Mucosa of rectum (tissue), 2 donors: Measurements from ENCODE around the gene PSMA5.
"Not testable (repeated sequence)": the region's sequence is repeated elsewhere in the genome, so short reads cannot be mapped to it uniquely, and the experiment has no call there.

Source experiments
- H3K27ac ChIP-seq, 2 donors: one replicate each; pipeline ENCODE4 v1.7.0; 2013; ENCODE audit warnings: inconsistent platforms in 2 of 2, low read depth in 2 of 2, low read length in 2 of 2
- H3K27me3 ChIP-seq, 2 donors: one replicate each; pipeline ENCODE4 v1.7.0; 2013; ENCODE audit warnings: low read length in 2 of 2; ENCODE audit not compliant: control insufficient read depth in 2 of 2, insufficient read depth in 2 of 2
- H3K36me3 ChIP-seq, 2 donors: one replicate each; pipeline ENCODE4 v1.7.0; 2013; ENCODE audit warnings: low read length in 2 of 2; ENCODE audit not compliant: control insufficient read depth in 2 of 2, insufficient read depth in 2 of 2
- H3K4me1 ChIP-seq, 2 donors: one replicate each; pipeline ENCODE4 v1.7.0; 2013; ENCODE audit warnings: low read length in 2 of 2, mild to moderate bottlenecking in 1 of 2; ENCODE audit not compliant: control insufficient read depth in 2 of 2, insufficient read depth in 2 of 2
- H3K4me3 ChIP-seq, 2 donors: one replicate each; pipeline ENCODE4 v1.7.0; 2013; ENCODE audit warnings: low read length in 2 of 2
- H3K9ac ChIP-seq, 2 donors: one replicate each; pipeline ENCODE4 v1.7.0; 2013; ENCODE audit warnings: low read length in 2 of 2, low read depth in 1 of 2, mild to moderate bottlenecking in 1 of 2
- H3K9me3 ChIP-seq, 2 donors: one replicate each; pipeline ENCODE4 v1.7.0; 2013; ENCODE audit warnings: low read length in 2 of 2; ENCODE audit not compliant: control insufficient read depth in 2 of 2
- donor health status: healthy.
- donor health status: Normal muscosa, but diverticular disease.

PSMA5 gene

DNA sequence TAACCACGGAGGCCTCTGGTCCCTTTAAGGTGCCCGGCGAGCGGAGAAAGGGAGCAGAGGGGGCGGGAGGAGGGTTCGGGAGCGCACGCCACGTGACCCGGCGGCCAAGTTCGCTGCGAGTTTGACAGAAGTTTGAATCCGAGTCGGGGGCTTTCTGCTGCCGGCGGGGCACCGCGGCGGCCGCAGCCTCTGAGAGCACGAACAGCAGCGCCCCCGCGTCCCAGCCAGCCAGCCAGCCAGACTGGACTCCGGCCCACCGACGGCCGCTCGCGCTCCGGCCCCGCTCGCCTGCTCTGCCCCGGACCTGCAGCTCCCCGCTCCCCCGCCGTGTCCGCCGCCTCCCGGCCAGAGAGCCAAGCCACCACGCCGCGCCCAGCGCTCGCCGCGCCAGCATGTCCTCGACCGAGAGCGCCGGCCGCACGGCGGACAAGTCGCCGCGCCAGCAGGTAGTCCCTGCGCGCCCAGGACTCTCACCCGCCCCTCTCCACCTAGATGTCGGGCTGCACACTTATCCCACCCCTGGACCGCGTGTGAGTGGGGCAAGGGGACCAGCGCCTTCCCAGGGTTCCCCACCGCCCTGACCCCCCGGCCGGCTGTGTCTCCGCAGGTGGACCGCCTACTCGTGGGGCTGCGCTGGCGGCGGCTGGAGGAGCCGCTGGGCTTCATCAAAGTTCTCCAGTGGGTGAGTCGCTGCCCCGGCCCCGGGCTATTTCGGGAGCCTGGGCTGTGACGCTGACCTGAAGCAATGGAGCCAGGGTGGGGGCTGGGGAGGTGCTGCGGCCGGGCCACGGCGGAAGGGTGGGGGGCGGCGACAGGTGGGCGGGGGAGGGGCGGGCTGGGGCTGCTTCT is 40.4 kb upstream of the PSMA5 start, which contains the start of gene SYPL2:
Gene SYPL2 (plus strand): TSS at position 95 of the 849 bp plus-strand sequence. CDS start 298 bp downstream, at position 393.
- Histone ChIP-seq H3K36me3 (no peaks in the 10 kb centered on the region), H3K9ac (peak within 1 kb of the TSS in 1 of 2 donors; percentile 20), H3K27ac (no peak within 1 kb of the TSS), H3K4me1 (peaks cover 2 to 5% of the 10 kb centered on the region in 2 donors), H3K4me3 (peak within 1 kb of the TSS; percentile 49 to 57), H3K27me3 (peaks cover 37 to 50% of the 10 kb centered on the region in 2 donors), H3K9me3 (no peaks in the 10 kb centered on the region)

DNA sequence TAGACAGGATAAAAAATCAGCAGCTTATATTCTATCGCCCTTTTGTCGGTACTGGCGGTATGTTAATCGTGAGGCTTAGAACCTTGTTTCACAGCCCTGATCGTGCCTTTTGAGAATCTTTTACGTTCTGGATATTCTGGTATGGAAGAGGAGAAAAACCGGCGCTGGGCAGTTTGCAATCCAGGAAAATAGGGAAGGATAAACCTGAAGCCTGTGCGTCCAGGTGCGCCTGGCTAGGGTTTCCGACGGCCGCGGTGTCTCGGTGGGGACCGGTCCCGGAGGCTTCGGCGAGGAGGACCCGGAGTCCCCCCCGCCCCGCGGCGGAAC is 39.8 kb upstream of the PSMA5 start:
- Histone ChIP-seq H3K9me3 (no peaks in the 10 kb centered on the region), H3K27me3 (peaks cover 37 to 50% of the 10 kb centered on the region in 2 donors), H3K27ac (no peak overlapping the region), H3K4me3 (peak overlapping the region; percentile 49 to 57), H3K9ac (peak overlapping the region in 1 of 2 donors; percentile 20), H3K4me1 (peaks cover 2 to 5% of the 10 kb centered on the region in 2 donors), H3K36me3 (no peaks in the 10 kb centered on the region)

DNA sequence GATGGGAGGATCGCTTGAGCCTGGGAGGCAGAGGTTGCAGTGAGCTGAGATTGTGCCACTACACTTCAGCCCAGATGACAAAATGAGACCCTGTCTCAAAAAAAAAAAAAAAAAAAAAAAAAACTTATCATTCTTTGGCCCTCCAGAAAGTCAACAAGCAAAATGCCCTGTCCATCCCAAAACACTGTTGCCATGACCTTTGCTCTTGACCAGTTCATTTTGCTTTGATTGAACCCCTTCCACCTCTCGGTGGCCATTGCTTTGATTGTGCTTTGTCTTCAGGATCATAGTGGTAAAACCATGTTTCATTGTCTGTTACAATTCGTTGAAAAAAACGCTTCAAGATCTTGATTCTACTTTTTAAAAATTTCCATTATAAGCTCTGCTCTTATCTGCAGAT is 31.6 kb upstream of the PSMA5 start:
- H3K27me3 ChIP-seq: peaks cover 0 to 2% of the 10 kb centered on the region in 2 donors

DNA sequence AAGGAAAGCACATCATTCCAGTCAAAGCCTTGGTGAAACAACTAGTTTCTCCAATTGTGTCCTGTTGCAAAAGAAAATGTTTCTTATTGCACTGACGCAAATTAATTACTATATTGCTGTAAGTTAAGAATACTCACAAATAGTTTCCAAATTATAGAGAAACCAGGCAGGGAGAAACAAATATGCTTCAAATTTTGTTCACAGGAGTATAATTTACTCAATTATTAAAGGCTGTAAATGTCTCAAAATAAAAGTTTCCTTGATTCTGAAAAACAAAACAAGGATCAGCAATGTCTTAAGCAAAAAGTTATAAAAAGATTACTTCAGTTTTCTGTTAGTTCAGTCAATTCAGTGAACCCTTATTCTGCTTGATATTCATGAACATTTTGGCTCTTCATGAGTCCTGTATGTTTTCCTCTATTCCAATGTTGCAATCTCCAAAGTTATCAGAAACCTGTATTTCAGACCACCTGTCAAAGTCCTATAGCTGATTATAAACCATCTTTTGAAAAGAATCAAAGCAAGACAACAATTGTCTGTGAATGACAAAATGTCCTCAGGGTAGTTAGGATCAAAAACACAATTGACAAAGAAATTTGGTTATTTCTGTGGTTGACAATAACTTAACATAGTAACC is 28.4 kb upstream of the PSMA5 start:
- H3K27ac ChIP-seq: no peak overlapping the region
- peaks cover 0 to 4% of the 10 kb centered on the region in 2 donors for H3K9me3 ChIP-seq
- H3K9ac ChIP-seq: no peak overlapping the region
- no peaks in the 10 kb centered on the region for H3K4me1 ChIP-seq
- H3K27me3 ChIP-seq: no peaks in the 10 kb centered on the region
- H3K4me3 ChIP-seq: no peak overlapping the region
- no peaks in the 10 kb centered on the region for H3K36me3 ChIP-seq

More for the DNA sequence above, 31.6 kb upstream of the PSMA5 start:
- H3K9me3 ChIP-seq: peaks cover 0 to 4% of the 10 kb centered on the region in 2 donors
- no peak overlapping the region for H3K9ac ChIP-seq
- no peaks in the 10 kb centered on the region for H3K4me1 ChIP-seq
- no peaks in the 10 kb centered on the region for H3K36me3 ChIP-seq
- H3K27ac ChIP-seq: no peak overlapping the region
- no peak overlapping the region for H3K4me3 ChIP-seq

DNA sequence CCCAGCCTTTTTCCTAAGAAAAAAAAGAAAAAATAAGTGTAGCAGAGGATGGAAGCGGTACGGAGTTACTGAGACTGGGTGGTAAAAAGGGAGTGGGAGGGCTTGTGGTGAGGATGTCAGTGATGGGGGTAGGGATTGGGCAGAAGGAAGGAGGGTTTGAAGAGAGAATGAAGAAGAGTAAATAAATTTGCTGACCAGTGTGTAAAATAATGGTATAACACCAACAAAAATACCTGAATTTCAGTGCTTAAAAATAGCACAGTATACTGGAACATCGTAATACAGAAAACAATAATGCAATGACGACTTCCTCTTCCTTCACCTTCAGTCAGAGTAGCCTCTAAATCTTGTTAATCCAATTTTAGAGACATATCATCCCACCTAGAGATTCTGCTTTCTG is 21.3 kb upstream of the PSMA5 start:
- no peak overlapping the region for H3K4me3 ChIP-seq
- no peaks in the 10 kb centered on the region for H3K4me1 ChIP-seq
- H3K27me3 ChIP-seq: peaks cover 0 to 10% of the 10 kb centered on the region in 2 donors
- H3K36me3 ChIP-seq: no peaks in the 10 kb centered on the region
- no peak overlapping the region for H3K27ac ChIP-seq
- H3K9me3 ChIP-seq: no peaks in the 10 kb centered on the region
- H3K9ac ChIP-seq: no peak overlapping the region

DNA sequence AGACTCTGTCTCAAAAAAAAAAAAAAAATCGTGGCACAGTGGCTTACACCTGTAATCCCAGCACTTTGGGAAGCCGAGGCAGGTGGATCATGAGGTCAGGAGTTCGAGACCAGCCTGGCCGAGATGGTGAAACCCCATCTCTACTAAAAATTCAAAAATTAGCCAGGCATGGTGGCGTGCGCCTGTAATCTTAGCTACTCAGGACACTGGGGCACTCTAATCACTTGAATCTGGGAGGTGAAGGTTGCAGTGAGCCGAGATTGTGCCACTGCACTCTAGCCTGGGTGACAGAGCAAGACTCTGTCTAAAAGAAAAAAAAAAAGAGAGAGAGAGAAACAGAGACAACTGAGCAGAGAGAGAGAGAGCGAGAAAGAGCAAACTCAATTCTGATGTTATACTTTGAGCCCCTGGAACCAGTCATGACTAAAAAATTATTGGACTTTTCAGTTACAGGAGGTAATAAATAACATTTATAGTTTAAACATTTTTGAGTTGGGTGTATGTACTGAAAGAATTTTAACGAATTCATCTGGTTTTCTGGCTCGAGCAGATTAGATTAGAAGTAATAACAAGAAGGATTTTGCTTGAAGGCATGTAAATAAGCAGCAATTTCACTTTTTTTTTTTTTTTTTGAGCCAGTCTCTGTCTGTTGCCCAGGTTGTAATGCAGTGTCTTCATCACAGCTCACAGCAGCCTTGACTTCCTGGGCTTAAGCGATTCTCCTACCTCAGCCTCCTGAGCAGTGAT is 19.9 kb upstream of the PSMA5 start:
- not testable (repeated sequence) for H3K27ac ChIP-seq, H3K9ac ChIP-seq, H3K4me1 ChIP-seq, H3K4me3 ChIP-seq, H3K9me3 ChIP-seq, H3K36me3 ChIP-seq
- peaks cover 0 to 17% of the 10 kb centered on the region in 2 donors for H3K27me3 ChIP-seq

DNA sequence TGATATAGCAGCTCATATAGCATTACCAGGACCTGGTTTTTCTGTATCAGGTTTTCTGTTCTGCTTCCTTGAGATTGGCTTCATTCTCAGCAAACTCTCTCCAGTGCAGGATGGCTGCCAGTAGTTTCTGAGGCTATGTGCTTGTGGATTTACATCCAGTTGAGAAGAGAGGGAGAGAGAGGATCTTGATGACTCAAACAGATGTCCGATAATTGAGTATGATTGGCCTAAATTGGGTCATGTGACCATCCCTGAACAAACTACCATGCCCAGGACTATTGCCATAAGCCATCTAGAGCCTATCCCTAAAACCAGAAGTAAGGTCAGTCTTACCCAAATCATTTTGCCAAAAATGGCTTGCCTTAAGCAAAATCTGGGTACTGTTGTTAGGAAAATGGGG is 18.1 kb upstream of the PSMA5 start:
- no peak overlapping the region for H3K9ac ChIP-seq
- peaks cover 0 to 17% of the 10 kb centered on the region in 2 donors for H3K27me3 ChIP-seq
- H3K27ac ChIP-seq: no peak overlapping the region
- no peaks in the 10 kb centered on the region for H3K36me3 ChIP-seq
- no peaks in the 10 kb centered on the region for H3K9me3 ChIP-seq
- no peak overlapping the region for H3K4me3 ChIP-seq
- no peaks in the 10 kb centered on the region for H3K4me1 ChIP-seq

DNA sequence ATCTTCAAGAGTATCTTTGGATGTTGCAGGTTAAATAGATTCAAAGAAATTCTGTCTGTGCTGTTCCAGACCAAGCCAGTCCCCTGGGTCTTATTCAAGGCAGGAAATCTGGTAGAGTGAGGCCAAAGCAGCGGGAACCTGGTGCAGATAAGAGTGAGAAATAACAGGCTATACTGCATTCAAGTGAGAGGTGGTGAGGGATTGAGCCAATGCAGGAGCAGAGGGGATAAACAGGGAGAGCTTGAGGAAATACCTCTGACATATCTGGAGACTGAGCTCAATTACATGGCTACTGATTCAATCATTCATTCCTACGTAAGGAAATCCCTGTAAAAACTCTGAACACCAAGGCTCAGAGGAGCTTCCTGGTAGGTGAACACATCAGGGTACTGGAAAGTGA is 17.2 kb upstream of the PSMA5 start:
- Histone ChIP-seq H3K9me3 (no peaks in the 10 kb centered on the region), H3K27ac (no peak overlapping the region), H3K4me3 (no peak overlapping the region), H3K9ac (no peak overlapping the region), H3K4me1 (no peaks in the 10 kb centered on the region), H3K36me3 (no peaks in the 10 kb centered on the region), H3K27me3 (peaks cover 0 to 17% of the 10 kb centered on the region in 2 donors)

DNA sequence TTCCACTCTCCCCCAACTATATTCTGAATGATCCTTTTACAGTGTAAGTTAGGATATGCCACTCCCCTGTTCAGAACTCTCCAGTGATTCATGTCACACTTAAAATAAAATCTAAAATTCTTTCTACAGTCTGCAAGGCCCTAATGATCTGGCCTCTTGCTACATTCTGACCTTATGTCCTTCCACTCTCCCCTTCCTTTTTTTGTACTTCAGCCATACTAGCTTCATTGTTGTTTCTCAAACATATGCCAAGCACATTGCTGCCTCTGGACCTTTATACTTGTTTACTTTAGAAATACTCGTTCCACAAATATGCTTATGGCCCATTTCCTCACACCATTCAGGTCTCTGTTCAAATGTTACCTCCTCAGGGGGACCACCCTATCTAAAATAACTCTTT is 14.8 kb upstream of the PSMA5 start:
- Histone ChIP-seq H3K4me1 (no peaks in the 10 kb centered on the region), H3K36me3 (no peaks in the 10 kb centered on the region), H3K9me3 (no peaks in the 10 kb centered on the region), H3K27me3 (peaks cover 0 to 17% of the 10 kb centered on the region in 2 donors), H3K27ac (no peak overlapping the region), H3K9ac (no peak overlapping the region), H3K4me3 (no peak overlapping the region)

DNA sequence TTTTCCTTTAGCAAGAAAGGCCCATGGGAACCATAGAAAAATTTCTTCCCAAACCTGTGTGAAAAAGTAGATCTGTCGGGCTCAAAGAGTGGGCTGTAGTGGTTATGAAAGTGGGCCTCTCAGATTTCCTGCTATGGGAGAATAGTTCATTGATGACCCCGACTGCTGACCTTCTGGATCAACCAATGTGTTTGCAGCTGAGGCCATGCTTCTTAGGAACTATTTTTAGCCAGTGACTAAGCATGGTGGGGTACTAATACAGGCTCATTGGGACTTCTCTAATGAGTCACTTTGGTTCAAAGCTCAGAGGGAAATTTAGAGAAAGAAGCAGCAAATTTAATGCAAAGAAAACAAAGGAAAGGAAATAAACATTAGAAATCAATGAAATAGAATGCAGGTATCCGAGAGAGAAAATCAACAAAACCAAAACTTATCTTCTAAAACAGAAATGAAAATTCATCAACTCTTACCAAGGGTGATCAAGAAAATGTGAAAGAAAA is 12.6 kb upstream of the PSMA5 start:
- Histone ChIP-seq H3K9ac (no peak overlapping the region), H3K4me1 (no peaks in the 10 kb centered on the region), H3K27ac (no peak overlapping the region)

More for the DNA sequence above, 12.6 kb upstream of the PSMA5 start:
- Histone ChIP-seq H3K9me3 (no peaks in the 10 kb centered on the region), H3K4me3 (no peak overlapping the region), H3K36me3 (no peaks in the 10 kb centered on the region), H3K27me3 (peaks cover 0 to 7% of the 10 kb centered on the region in 2 donors)
